Stomach smooth muscle (tissue), 2 donors: ENCODE data around the gene PRPH.
"Not testable (repeated sequence)": the region's sequence is repeated elsewhere in the genome, so short reads cannot be mapped to it uniquely, and the experiment has no call there.

ENCODE experiments used
- H3K27ac ChIP-seq: one replicate; pipeline ENCODE4 v1.7.0; 2013; ENCODE audit warnings: mild to moderate bottlenecking, low read length, inconsistent platforms
- H3K27me3 ChIP-seq, 2 donors: one replicate each; pipeline ENCODE4 v1.7.0; 2013; ENCODE audit warnings: low read length in 2 of 2; ENCODE audit not compliant: insufficient read depth in 2 of 2, control insufficient read depth in 1 of 2
- H3K36me3 ChIP-seq, 2 donors: one replicate each; pipeline ENCODE4 v1.7.0; 2013; ENCODE audit warnings: low read length in 2 of 2; ENCODE audit not compliant: control insufficient read depth in 2 of 2, insufficient read depth in 2 of 2
- H3K4me1 ChIP-seq: one replicate; pipeline ENCODE4 v1.7.0; 2013; ENCODE audit warnings: low read length; ENCODE audit not compliant: control insufficient read depth, insufficient read depth
- H3K4me3 ChIP-seq, 2 donors: one replicate each; pipeline ENCODE4 v1.7.0; 2013; ENCODE audit warnings: low read length in 2 of 2
- H3K9ac ChIP-seq, 2 donors: one replicate each; pipeline ENCODE4 v1.7.0; 2013; ENCODE audit warnings: low read length in 2 of 2, mild to moderate bottlenecking in 1 of 2
- H3K9me3 ChIP-seq, 2 donors: one replicate each; pipeline ENCODE4 v1.7.0; 2013; ENCODE audit warnings: low read length in 2 of 2; ENCODE audit not compliant: control insufficient read depth in 2 of 2
- donor health status: healthy.
- donor health status: Pancreatic carcinoma.

Gene PRPH

DNA sequence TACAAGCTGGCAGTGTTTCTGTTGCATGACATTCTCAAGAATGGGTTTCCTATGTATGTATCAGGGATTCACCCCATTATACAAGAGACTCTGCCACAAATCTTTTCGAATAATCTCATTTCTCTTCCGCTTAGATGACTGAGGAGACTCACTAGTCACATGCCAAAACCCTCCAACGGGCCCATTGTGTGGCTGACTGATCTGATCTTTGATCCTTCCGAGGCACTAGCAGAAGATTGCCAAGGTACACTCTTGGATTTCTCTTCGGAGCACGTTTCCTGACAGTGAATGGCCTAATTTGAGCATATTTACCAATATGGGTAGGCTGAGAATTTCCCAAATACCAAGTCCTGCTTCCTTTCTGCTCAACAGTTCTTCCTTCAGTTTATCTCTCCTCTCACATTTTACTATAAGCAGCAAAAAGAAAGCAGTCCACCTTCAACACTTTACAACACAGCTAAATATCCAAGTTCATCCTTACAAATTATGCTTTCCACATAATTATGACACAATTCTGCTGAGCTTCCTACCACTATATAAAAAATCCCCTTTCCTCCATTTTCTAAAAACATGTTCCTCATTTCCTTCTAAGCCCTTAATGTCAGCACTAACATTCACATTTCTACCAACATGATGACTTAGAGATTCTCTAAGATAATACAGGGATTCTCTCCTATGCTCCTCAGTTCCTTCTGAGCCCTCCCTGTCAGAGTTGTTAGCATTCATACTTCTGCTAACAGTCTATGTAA, 11.0 kb downstream of the PRPH start:
- H3K4me3 ChIP-seq, result no peak overlapping the region
- H3K36me3 ChIP-seq, result no peaks in the 10 kb centered on the region
- H3K4me1 ChIP-seq, result no peaks in the 10 kb centered on the region
- H3K9me3 ChIP-seq, result no peaks in the 10 kb centered on the region
- H3K27ac ChIP-seq, result no peak overlapping the region
- H3K27me3 ChIP-seq, result peaks cover 2 to 7% of the 10 kb centered on the region in 2 donors
- no peak overlapping the region for H3K9ac ChIP-seq

GRCh38 chr12:49309386-49309785, 14.4 kb downstream of the PRPH start:
- Histone ChIP-seq H3K36me3 (no peaks in the 10 kb centered on the region), H3K27me3 (no peaks in the 10 kb centered on the region), H3K9ac (no peak overlapping the region), H3K9me3 (no peaks in the 10 kb centered on the region), H3K27ac (no peak overlapping the region), H3K4me1 (no peaks in the 10 kb centered on the region), H3K4me3 (no peak overlapping the region)

DNA sequence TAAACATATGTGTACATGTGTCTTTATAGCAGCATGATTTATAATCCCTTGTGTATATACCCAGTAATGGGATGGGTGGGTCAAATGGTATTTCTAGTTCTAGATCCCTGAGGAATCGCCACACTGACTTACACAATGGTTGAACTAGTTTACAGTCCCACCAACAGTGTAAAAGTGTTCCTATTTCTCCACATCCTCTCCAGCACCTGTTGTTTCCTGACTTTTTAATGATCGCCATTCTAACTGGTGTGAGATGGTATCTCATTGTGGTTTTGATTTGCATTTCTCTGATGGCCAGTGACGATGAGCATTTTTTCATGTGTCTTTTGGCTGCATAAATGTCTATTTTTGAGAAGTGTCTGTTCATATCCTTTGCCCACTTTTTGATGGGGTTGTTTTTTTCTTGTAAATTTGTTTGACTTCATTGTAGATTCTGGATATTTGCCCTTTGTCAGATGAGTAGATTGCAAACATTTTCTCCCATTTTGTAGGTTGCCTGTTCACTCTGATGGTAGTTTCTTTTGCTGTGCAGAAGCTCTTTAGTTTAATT, 15.6 kb downstream of the PRPH start:
- not testable (repeated sequence) for H3K4me1 ChIP-seq, H3K27me3 ChIP-seq, H3K9ac ChIP-seq, H3K36me3 ChIP-seq, H3K9me3 ChIP-seq, H3K4me3 ChIP-seq, H3K27ac ChIP-seq

GRCh38 chr12:49314811-49315210, 19.9 kb downstream of the PRPH start:
- H3K27me3 ChIP-seq, result peaks cover 0 to 2% of the 10 kb centered on the region in 2 donors
- H3K27ac ChIP-seq, result no peak overlapping the region
- no peaks in the 10 kb centered on the region for H3K36me3 ChIP-seq
- H3K9ac ChIP-seq, result no peak overlapping the region
- no peak overlapping the region for H3K4me3 ChIP-seq
- H3K4me1 ChIP-seq, result no peaks in the 10 kb centered on the region
- no peaks in the 10 kb centered on the region for H3K9me3 ChIP-seq

DNA sequence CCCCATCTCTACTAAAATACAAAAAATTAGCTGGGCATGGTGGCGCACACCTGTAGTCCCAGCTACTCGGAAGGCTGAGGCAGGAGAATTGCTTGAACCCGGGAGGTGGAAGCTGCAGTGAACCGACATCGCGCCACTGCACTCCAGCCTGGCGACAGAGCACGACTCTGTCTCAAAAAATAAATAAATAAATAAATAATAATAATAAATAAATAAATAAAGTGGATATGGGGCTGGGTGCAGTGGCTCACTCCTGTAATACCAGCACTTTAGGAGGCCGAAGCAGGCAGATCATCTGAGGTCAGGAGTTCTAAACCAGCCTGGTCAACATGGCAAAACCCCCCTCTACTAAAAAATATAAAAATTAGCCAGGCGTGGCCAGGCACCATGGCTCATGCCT, 22.2 kb downstream of the PRPH start:
- H3K9me3 ChIP-seq, H3K4me3 ChIP-seq, H3K27me3 ChIP-seq, H3K36me3 ChIP-seq, H3K9ac ChIP-seq, H3K27ac ChIP-seq, H3K4me1 ChIP-seq: not testable (repeated sequence)

- not testable (repeated sequence) for H3K9ac ChIP-seq, H3K27me3 ChIP-seq, H3K4me3 ChIP-seq, H3K9me3 ChIP-seq, H3K36me3 ChIP-seq, H3K27ac ChIP-seq
- H3K4me1 ChIP-seq, result peaks cover 15% of the 10 kb centered on the region
These were observed 25.6 kb downstream of the PRPH start for GRCh38 chr12:49320411-49321103.

DNA sequence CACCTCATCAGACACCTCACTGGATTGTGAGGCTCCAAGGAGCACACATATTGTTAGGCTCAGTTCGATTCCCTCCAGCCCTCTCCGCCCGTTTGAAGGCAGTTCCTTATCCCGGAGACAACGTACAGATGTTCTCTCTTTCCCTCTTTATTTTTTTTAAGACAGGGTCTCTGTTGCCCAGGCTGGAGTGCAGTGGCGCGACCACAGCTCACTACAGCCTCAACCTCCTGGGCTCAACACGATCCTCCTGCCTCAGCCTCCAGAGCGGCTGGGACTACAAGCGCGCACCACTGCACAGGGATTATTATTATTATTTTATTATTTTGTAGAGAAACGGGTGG, 27.4 kb downstream of the PRPH start:
- Histone ChIP-seq H3K27me3 (no peaks in the 10 kb centered on the region), H3K4me1 (peaks cover 15% of the 10 kb centered on the region), H3K27ac (no peak overlapping the region), H3K9ac (peak overlapping the region; percentile 65 to 73), H3K4me3 (peak overlapping the region; percentile 59 to 84), H3K36me3 (no peaks in the 10 kb centered on the region), H3K9me3 (no peaks in the 10 kb centered on the region)

- peaks cover 15% of the 10 kb centered on the region for H3K4me1 ChIP-seq
- no peak within 1 kb of the TSS for H3K27ac ChIP-seq
- H3K9ac ChIP-seq, result peak within 1 kb of the TSS; percentile 65 to 73
- H3K36me3 ChIP-seq, result no peaks in the 10 kb centered on the region
- H3K4me3 ChIP-seq, result peak within 1 kb of the TSS; percentile 59 to 84
- H3K9me3 ChIP-seq, result no peaks in the 10 kb centered on the region
- H3K27me3 ChIP-seq, result no peaks in the 10 kb centered on the region
These were observed 28.0 kb downstream of the PRPH start, which contains the start of gene TROAP for GRCh38 chr12:49322708-49323523. Gene TROAP, plus strand, starts transcription at chr12:49323255. Its CDS starts 354 bp downstream, at chr12:49323609.

DNA sequence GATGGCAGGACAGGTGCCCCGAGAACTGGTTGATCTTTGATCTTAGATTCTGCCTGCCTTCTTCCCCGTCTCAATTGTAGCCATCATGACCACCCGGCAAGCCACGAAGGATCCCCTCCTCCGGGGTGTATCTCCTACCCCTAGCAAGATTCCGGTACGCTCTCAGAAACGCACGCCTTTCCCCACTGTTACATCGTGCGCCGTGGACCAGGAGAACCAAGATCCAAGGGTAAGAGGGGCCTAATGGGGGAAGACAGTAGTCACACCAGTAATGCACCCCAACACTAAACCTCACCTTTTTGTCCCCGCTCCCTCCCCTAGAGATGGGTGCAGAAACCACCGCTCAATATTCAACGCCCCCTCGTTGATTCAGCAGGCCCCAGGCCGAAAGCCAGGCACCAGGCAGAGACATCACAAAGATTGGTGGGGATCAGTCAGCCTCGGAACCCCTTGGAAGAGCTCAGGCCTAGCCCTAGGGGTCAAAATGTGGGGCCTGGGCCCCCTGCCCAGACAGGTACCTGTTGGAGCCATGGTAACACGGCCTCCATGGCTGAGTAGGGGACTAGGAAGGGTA, 28.7 kb downstream of the PRPH start:
- Histone ChIP-seq H3K27ac (no peak overlapping the region), H3K4me3 (peak overlapping the region; percentile 48 to 84), H3K36me3 (no peaks in the 10 kb centered on the region), H3K4me1 (peaks cover 15% of the 10 kb centered on the region), H3K9me3 (no peaks in the 10 kb centered on the region), H3K9ac (peak overlapping the region; percentile 21 to 30), H3K27me3 (no peaks in the 10 kb centered on the region)

DNA sequence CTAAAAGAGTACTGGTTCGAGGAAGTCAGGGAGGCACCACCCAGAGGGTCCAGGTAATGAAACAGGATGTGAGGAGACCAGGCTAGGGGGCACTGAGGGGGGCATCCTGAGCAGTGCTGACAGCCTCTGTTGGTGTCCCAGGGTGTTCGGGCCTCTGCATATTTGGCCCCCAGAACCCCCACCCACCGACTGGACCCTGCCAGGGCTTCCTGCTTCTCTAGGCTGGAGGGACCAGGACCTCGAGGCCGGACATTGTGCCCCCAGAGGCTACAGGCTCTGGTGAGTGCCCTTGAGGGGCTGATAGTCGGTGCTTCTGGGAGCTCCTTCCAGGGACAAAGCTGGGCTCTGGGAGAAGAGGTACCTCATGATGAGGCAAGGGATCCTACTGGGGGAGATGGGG, 30.7 kb downstream of the PRPH start:
- Histone ChIP-seq H3K4me3 (no peak overlapping the region), H3K9ac (no peak overlapping the region), H3K27me3 (no peaks in the 10 kb centered on the region)

More for the DNA sequence above, 30.7 kb downstream of the PRPH start:
- Histone ChIP-seq H3K36me3 (no peaks in the 10 kb centered on the region), H3K27ac (no peak overlapping the region), H3K4me1 (peaks cover 15% of the 10 kb centered on the region), H3K9me3 (no peaks in the 10 kb centered on the region)
